ENCODE measurements around the gene RIGI.
A peak's percentile ranks its signal among the peaks of the same experiment; 100 is the strongest.
"Not testable (repeated sequence)": the region's sequence is repeated elsewhere in the genome, so short reads cannot be mapped to it uniquely, and the experiment has no call there.

The RIGI gene

GRCh38 chr9:32525709-32526030 is 326 bp downstream of the RIGI start:
- FAIRE-seq: no peak

DNA sequence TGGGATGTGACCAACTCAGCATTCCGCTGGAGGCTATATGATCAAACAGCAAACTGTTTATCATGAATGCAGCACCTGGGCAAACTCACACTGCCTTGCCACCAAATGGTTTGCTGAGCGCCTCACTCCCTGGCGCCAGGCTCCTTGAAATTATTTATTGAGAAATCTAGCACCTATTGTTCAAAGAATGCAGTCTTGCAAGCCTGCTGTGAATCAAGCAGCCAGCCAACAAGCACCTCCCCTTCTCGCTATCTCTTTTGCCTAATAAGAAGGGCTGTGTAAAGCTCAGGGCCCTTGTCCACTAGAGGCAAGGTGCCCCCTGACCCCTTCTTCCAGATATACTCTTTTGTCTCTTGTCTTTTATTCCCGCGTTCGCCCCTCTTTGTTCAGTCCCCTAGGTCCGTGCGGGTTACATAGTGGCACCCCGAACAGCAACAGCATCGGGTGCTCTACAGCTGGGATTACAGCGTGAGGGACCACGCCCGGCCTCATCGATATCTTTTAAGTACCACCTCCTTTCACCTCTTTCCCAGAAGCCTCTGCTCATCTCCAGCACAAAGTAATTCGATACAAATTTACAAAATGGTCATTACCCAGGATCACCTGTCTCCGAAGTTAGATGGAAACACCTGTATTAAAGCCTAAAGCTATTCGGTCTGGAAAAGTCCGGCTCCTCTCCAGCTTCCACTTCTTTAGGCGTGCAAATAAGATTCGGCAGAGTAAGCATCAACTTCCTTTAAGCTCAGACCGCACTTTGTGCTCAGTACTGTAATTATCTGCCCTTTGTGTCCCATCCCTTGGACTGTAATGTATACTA is 896 bp downstream of the RIGI start:
- no peak for FAIRE-seq

- FAIRE-seq: not testable (repeated sequence)
Measured at GRCh38 chr9:32524558-32524891, 1.5 kb downstream of the RIGI start.

DNA sequence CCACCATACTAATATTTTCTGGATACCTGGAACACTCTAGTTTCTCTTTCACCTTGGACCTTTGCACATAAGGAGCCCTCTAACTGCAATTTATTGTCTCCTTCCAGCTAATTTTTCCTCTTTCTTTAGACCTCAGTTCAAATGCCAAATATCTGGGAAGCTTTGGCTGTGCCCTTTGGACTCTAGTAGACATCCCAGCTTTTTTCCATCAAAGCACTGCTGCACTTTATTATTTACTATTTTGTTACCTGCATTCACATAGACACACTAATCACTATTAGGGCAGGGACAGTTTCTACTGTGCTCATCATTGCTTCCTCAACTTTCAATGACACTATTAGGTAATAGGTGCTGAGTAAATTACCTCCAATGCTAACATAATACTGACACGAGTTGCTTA is 2.1 kb downstream of the RIGI start:
- no peak for FAIRE-seq

DNA sequence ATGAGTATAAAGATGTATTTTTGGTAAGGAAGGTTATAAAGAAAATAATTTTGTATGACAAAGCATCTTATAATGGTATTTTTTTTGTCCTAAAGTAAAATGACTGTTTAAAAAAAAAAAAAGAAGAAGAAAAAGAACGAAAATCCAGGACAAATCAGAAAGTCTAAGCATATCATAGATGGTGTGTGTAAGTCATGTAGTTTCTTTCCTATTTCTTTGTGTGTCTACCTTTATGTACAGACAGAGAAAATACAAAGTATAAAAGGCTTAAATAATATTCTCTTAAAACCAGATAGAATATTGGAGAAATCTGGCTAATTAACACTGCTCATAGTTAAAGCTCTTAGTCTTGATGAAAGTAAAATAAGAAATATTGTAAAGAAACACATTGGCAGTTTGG is 7.7 kb downstream of the RIGI start:
- peak; percentile 87 for FAIRE-seq

- FAIRE-seq: no peak
Measured at GRCh38 chr9:32516241-32516640, 9.8 kb downstream of the RIGI start.

- no peak for FAIRE-seq
Measured at GRCh38 chr9:32508728-32509127, 17.3 kb downstream of the RIGI start.

- FAIRE-seq: no peak
Measured at GRCh38 chr9:32503008-32503407, 23.0 kb downstream of the RIGI start.

GRCh38 chr9:32502464-32502863 is 23.5 kb downstream of the RIGI start:
- FAIRE-seq: no peak

GRCh38 chr9:32501868-32502267 is 24.1 kb downstream of the RIGI start:
- FAIRE-seq: no peak

DNA sequence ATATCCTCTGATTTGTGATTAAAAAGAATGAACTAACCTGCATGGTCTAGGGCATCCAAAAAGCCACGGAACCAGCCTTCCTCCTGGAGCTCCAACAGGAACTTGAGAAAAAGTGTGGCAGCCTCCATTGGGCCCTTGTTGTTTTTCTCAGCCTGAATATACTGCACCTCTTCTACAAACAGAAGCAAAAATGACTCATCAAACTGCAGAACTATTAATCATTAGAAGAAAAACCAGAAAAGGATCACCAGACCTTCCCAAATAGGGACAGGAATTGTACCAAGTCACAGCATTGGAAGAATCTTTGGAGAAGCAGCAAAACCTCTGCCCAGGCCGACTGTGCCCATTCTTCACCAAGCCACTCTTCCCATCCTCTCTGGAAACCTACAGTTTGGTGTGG is 25.2 kb downstream of the RIGI start:
- FAIRE-seq: no peak

DNA sequence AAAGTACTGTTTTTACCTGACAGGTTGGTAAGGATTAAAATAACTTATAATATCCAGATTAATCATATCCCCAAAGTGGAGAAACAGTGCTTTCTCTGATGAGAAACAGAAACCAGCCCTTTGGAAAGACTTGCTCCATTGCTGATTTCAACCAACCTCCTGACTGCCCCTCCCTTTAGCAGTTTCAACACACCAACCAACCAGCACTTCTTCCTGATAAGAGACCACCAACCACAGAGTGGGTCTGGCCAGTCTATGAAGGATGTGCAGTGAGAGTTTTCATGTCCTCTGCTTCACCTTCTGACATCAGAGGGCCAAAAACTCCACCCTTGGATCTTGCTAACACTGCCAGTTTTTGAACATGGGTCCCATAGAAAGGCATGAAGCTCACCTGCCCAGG is 28.1 kb downstream of the RIGI start:
- FAIRE-seq: no peak

DNA sequence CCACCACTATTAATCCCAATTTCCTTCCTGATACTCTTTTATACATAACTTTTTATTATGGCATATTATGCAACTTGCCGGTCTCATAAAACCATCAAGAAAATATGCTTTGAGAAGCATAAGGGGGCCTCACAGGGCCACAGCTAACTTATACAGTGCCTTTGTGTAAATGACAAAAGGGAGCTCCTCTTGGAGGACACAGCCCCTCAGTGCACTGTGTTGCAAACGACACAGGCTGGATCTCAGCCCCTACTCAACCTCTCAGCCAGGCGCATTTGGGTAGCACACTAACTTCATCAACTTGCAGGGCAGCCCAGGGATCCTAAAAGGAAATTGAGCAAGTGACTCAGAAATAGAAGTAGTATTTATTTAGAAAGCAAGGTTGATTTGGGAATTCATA is 35.4 kb downstream of the RIGI start:
- FAIRE-seq: no peak

DNA sequence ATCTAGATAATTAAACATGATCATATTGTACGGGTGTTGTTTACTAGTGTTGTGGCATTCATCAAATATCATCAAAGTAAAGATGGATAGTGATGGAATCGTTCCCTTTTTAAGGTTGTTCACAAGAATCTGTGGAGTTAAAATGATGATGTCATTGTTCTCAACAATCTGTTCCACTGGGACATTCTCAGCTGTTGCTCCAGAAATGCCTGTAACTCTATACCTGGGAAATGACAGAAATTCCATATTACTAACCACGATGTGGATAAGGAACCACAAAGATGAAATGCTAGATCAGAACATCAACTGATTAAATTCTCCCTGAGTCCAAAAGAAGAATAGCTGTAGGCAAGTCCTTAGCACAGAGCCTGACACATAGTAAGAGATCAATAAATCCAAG is 38.0 kb downstream of the RIGI start:
- no peak for FAIRE-seq

- no peak for FAIRE-seq
Measured at GRCh38 chr9:32486839-32487562, 39.0 kb downstream of the RIGI start.

DNA sequence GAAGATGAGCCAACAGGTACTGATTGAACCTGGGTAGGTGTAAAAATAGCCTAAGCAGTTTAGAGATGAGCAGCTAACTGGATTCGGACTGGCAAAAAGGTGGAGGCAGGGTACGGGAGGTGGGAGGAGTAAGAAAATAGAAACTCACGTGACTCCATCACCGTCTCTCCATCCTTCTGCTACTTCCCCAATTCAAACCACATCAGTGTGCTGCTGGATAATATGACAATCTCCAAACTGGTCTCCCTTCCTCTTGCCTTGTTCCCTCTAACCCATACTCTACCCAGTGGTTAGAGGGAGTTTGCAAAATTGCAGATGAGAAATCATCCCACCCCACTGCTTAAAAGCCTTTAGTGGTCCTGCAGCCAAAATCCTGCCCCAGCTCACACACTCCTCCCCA is 42.7 kb downstream of the RIGI start:
- FAIRE-seq: no peak
